NOMO-1 treated with dmso at 0.1 percent for 144 hours (cell line): Measurements from ENCODE around the gene MAT2A.

Experiments used
- DNase-seq: peaks from one replicate; lab custom pipeline; 2025; ENCODE audit not compliant: unreplicated experiment; lab: John Stamatoyannopoulos, UW

MAT2A gene

GRCh38 chr2:85538507-85539360 lies at the start of gene MAT2A:
Gene MAT2A, plus strand, starts transcription at chr2:85539168. Its CDS starts 120 bp downstream, at chr2:85539288.
- peak; percentile 88 for DNase-seq

DNA sequence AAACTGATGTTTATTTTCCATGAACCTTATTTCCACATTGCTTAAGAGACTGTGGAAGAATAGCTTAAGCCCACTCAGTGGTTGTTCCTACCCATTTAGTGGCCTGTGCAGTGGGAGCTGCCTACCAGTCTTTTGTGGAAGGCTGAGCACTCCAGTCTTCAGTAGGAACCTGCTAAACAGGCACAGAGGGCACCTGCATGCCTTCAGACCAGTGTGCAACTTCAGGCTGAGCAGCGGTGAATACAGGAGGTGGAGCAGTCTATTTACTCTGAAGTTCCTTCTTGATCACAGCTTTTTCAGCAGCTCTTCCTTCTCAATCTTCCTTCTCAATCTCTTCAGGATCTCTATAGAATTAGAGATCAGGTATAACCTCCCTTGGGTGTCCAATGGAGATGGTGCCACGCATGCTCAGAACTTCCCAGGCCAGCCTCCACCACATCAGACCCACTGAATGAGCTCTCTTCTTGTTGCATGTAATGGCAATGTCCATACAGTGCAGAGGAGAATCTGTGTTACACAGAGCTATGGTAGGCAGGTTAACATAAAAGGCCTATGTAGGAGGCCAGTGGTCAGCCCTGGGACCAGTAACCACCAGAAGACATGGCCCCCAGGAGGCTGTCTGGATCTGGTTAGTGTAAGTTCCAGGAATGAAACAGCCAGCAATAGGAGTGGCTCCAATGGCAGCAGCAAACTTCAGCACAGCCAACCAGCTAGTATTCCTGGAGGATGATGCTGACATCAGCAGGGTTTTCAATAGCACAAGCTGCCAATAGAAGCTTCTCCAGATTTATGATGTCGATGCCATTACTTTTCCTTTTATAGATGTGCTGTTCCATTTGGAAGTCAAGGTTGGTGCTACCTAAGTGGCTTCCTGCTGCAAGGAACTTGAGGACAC lies 47.9 kb upstream of the MAT2A start:
- DNase-seq = no peak

- no peak for DNase-seq
These were observed 42.5 kb upstream of the MAT2A start for GRCh38 chr2:85496436-85496835.

DNA sequence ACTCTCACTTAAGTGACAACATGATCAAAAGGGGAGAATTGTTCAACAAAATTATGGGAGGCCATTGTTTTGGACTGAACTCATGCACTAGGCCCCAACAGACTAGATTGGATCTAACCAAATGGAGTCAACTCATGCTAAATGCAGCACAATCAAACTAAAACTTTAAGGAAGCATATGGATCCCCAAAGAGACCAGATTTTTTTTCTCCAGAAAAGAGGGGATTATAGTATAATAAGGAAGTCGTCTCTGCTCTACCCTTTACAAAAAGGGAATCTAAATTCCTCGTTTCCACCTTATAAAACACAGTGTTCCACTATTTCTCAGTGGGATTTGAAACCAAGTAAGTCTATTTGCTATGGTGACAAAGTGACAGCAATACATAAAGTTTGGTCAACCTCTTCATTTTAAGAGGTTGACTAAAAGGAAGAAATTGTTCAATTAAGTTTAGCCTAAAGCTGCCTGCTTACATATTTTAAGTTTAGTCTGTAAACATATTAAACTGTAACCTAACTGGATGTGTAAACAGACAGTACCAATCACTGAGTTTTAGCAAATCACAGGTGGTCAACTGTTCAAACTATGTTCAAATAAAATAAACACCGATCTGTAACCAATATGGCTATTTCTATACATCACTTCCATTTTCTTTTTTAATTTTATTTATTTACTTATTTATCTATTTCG lies 40.9 kb upstream of the MAT2A start:
- DNase-seq = no peak

DNA sequence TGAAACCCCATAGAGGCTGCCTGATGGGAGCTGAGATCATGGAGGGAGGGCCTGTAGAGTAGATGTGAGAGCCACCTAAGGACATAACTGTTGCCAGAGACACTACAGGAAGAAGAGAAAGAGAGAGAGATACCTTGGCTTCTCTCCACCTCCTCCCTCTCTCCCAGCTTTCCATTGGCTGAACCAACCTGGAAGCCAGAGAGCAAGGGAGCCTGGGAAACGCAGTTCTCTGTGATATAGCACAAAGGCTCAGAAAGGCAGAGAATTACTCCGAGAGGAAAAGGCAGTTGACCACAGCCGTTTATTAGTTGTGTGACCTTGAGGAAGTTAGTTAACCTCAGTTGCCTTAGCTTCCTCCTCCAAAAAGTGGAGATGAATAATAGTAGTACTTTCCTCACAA lies 37.7 kb upstream of the MAT2A start:
- peak; percentile 87 for DNase-seq

- no peak for DNase-seq
These were observed 36.2 kb upstream of the MAT2A start for GRCh38 chr2:85502720-85503119.

DNA sequence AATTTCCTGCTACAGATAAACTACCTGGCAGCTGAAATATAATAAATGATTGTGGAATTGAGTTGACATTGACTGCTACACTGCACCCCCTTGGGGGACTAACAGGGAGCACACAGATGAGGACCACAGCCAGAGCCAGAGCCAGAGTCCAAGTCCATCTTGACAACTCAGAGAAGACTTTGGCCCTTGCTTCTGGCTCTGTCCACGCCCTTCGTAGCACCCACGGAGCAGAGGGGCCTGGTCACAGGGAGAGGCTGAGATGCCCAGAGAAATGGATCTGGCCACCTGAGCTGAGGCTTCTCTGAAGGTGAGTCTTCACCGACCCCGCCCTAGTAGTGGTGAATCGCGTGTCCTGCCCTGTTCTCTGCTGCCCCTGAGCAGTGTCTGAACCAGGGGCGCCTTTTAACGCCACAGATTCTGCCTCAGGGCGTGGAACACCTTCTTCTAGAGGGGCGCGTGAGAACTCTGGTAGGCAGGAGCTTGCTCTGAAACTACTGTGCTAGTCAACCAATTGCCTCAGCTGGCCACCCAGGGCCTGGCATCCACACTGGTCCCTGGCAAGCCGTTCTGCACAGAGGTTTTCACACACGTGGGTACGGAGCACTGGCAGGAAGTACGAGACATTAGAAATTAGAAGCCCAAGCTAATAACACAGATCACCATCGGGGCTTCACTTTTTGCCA lies 35.7 kb upstream of the MAT2A start:
- DNase-seq = no peak

- DNase-seq = no peak
These were observed 34.9 kb upstream of the MAT2A start for GRCh38 chr2:85503851-85504777.

DNA sequence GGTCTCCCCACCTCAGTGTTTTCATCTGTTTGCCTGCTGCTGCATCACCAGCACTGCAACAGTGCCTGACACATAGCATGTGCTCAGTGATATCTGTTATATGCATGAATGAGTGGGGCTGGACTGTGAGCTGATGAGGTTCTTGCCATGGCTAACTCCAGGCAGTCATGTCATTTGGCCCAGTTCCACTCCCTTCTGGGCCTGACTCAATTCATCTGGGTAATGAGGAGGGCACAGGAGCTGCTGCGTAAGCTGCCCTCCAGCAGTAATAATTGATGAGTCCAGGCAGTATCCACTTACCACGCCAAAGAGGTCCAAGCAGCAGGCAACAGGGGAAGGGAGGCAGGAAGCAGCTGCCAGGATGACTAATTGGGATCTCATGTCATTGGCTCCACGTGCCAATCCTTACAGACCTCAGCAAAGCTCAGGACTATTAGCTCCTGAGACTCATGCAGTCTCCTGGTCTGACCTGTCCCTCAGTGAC lies 34.1 kb upstream of the MAT2A start:
- DNase-seq = no peak

GRCh38 chr2:85505551-85506238 lies 33.3 kb upstream of the MAT2A start:
- no peak for DNase-seq

GRCh38 chr2:85506768-85507181 lies 32.2 kb upstream of the MAT2A start:
- DNase-seq = no peak

GRCh38 chr2:85511008-85511811 lies 27.8 kb upstream of the MAT2A start:
- DNase-seq = no peak

GRCh38 chr2:85514323-85514722 lies 24.6 kb upstream of the MAT2A start:
- DNase-seq = no peak

- peak; percentile 36 for DNase-seq
These were observed 22.1 kb upstream of the MAT2A start for GRCh38 chr2:85516653-85517389.

DNA sequence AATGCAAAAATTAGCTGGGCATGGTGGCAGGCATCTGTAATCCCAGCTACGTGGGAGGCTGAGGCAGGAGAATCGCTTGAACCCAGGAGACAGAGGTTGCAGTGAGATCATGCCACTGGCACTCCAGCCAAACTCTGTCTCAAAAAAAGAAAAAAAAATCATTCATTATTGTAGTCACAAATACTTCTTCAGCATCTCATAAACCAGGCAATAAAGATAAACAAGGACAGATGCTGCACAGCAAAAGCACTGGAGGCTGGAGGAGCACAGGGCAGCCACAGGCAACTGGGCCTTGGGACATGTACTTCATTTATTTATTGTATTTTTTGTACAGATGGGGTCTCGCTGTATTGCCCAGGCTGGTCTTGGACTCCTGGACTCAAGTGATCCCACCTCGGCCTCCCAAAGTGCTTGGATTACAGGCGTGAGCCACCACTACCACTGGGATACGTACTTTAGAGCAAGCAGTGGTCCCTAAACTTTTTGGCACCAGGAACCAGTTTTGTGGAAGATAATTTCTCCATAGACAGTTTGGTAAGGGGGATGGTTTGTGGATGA lies 16.8 kb upstream of the MAT2A start:
- DNase-seq = no peak

GRCh38 chr2:85523062-85523902 lies 15.7 kb upstream of the MAT2A start:
- DNase-seq = no peak
